CD4-positive, alpha-beta T cell (primary cell): Measurements from ENCODE around the gene PRELID2. TPM values are rescaled to one million over a fixed set of nuclear protein-coding genes. Genes with fewer than 3 reads are reported as not detected.

Source experiments
- ATAC-seq: fragments of 200-7000 bp; cut with Tn5 transposase; one replicate; pipeline ENCODE4 v1.10.0; 2022; ENCODE audit warnings: mild to moderate bottlenecking; ENCODE audit not compliant: poor library complexity
- CTCF ChIA-PET: fragments of 350-600 bp; sonication (Branson Sonifier 250); formaldehyde crosslinking; loops from one replicate; lab custom pipeline; 2021; ENCODE audit warnings: antibody characterized with exemption, inconsistent platforms; lab: Charles Lee
- POLR2A ChIA-PET: fragments of 350-600 bp; sonication (Branson Sonifier 250); formaldehyde crosslinking; loops from one replicate; lab custom pipeline; 2021; ENCODE audit warnings: antibody characterized with exemption, inconsistent platforms; lab: Charles Lee
- DNase-seq, 14 experiments: peaks; one replicate each; pipeline ENCODE4 v3.0.0-alpha.2; 2013 to 2020; ENCODE audit warnings: mixed read lengths in 2 of 14
- H3K27ac ChIP-seq, 2 donors: one replicate each; pipeline versions ENCODE4 v1.5.1 to v1.7.0; 2013; ENCODE audit warnings: low read length in 2 of 2, low read depth in 1 of 2, mild to moderate bottlenecking in 1 of 2
- H3K27me3 ChIP-seq, 2 experiments: 1 replicate in 1 of 2; 2 replicates in 1 of 2; pipeline versions ENCODE4 v1.6.1 to v1.7.0; 2013; ENCODE audit warnings: low read length in 2 of 2, control low read depth in 1 of 2, mild to moderate bottlenecking in 1 of 2, moderate library complexity in 1 of 2; ENCODE audit not compliant: insufficient read depth in 2 of 2, control insufficient read depth in 1 of 2
- H3K36me3 ChIP-seq: one replicate; pipeline ENCODE4 v1.6.1; 2013; ENCODE audit warnings: low read length, control low read depth; ENCODE audit not compliant: insufficient read depth
- H3K4me1 ChIP-seq: one replicate; pipeline ENCODE4 v1.6.1; 2013; ENCODE audit warnings: low read length, control low read depth; ENCODE audit not compliant: insufficient read depth
- H3K4me3 ChIP-seq: one replicate; pipeline ENCODE4 v1.5.1; 2013; ENCODE audit warnings: mild to moderate bottlenecking, low read length, moderate library complexity
- H3K9me3 ChIP-seq, 2 experiments: 1 replicate in 1 of 2; 2 replicates in 1 of 2; pipeline versions ENCODE4 v1.6.1 to v1.7.0; 2013; ENCODE audit warnings: low read length in 2 of 2, mild to moderate bottlenecking in 2 of 2, control low read depth in 1 of 2, moderate library complexity in 1 of 2; ENCODE audit not compliant: control insufficient read depth in 1 of 2, insufficient read depth in 1 of 2
- H3K27ac Mint-ChIP-seq: one replicate; pipeline ENCODE4 v1.8.0; 2020; ENCODE audit warnings: mixed read lengths
- H3K27me3 Mint-ChIP-seq: one replicate; pipeline ENCODE4 v1.8.0; 2021; ENCODE audit warnings: mixed read lengths
- H3K36me3 Mint-ChIP-seq: one replicate; pipeline ENCODE4 v1.8.0; 2021; ENCODE audit warnings: low read depth, mixed read lengths
- H3K4me1 Mint-ChIP-seq: one replicate; pipeline ENCODE4 v1.8.0; 2021; ENCODE audit warnings: low read depth, mixed read lengths
- H3K4me3 Mint-ChIP-seq: one replicate; pipeline ENCODE4 v1.8.0; 2020; ENCODE audit warnings: mild to moderate bottlenecking, mixed read lengths
- H3K9me3 Mint-ChIP-seq: one replicate; pipeline ENCODE4 v1.8.0; 2020; ENCODE audit warnings: mixed read lengths
- CTCF ChIP-seq: fragments of 200-600 bp; IDR thresholded peaks from one replicate; pipeline ENCODE4 v1.8.0; 2022; ENCODE audit warnings: antibody characterized with exemption, mild to moderate bottlenecking
- intact Hi-C, 2 experiments: fragments of 100-400 bp; cut with DNase I in 1 of 2; cut with micrococcal nuclease in 1 of 2; formaldehyde crosslinking; loops; one replicate each; pipeline versions ENCODE4 v1.15.1 to v1.9.0; 2023 to 2025; cut with DNase I, micrococcal nuclease
- total RNA-seq, 174 experiments: library from RNA in 2 of 174; stranded (reverse) in 2 of 174; gene quantifications; one replicate each; pipeline ENCODE4 v1.2.3 and lab custom pipeline; 2021 to 2026

Gene PRELID2
- total RNA-seq, 2 experiments from 2014 or later, result 0.44 to 0.56 TPM

GRCh38 chr5:145777445-145778063 is 57.6 kb downstream of the PRELID2 start:
- Mint-ChIP-seq H3K36me3 (no peaks in the 10 kb centered on the region), H3K4me3 (no peak overlapping the region), H3K4me1 (no peaks in the 10 kb centered on the region), H3K27me3 (no peaks in the 10 kb centered on the region), H3K27ac (no peak overlapping the region), H3K9me3 (peaks cover under 1% of the 10 kb centered on the region)
- no peaks in the 10 kb centered on the region for H3K36me3 ChIP-seq
- no peak overlapping the region for H3K4me3 ChIP-seq
- no peaks in the 10 kb centered on the region for H3K27me3 ChIP-seq
- POLR2A ChIA-PET, result no interaction called here
- peaks cover 0 to 15% of the 10 kb centered on the region in 2 experiments for H3K9me3 ChIP-seq
- ATAC-seq (no peak), DNase-seq (no peak)
- no peak for TF ChIP-seq CTCF
- intact Hi-C loops, result no loop called here
- no peak overlapping the region for H3K27ac ChIP-seq
- CTCF ChIA-PET, result no interaction called here
- no peaks in the 10 kb centered on the region for H3K4me1 ChIP-seq

GRCh38 chr5:145776886-145777285 is 58.3 kb downstream of the PRELID2 start:
- ATAC-seq (no peak), DNase-seq (no peak)
- no peak overlapping the region for H3K4me3 ChIP-seq
- no peak overlapping the region for H3K27ac ChIP-seq
- POLR2A ChIA-PET, result no interaction called here
- CTCF ChIA-PET, result no interaction called here
- H3K4me1 ChIP-seq, result no peaks in the 10 kb centered on the region
- H3K27me3 ChIP-seq, result no peaks in the 10 kb centered on the region
- TF ChIP-seq CTCF, result no peak
- peaks cover 0 to 15% of the 10 kb centered on the region in 2 experiments for H3K9me3 ChIP-seq
- no peaks in the 10 kb centered on the region for H3K27me3 Mint-ChIP-seq
- H3K4me1 Mint-ChIP-seq, result no peaks in the 10 kb centered on the region
- no peak overlapping the region for H3K4me3 Mint-ChIP-seq
- H3K36me3 ChIP-seq, result no peaks in the 10 kb centered on the region
- H3K27ac Mint-ChIP-seq, result no peak overlapping the region
- intact Hi-C loops, result no loop called here
- H3K36me3 Mint-ChIP-seq, result no peaks in the 10 kb centered on the region
- H3K9me3 Mint-ChIP-seq, result peaks cover 3% of the 10 kb centered on the region

DNA sequence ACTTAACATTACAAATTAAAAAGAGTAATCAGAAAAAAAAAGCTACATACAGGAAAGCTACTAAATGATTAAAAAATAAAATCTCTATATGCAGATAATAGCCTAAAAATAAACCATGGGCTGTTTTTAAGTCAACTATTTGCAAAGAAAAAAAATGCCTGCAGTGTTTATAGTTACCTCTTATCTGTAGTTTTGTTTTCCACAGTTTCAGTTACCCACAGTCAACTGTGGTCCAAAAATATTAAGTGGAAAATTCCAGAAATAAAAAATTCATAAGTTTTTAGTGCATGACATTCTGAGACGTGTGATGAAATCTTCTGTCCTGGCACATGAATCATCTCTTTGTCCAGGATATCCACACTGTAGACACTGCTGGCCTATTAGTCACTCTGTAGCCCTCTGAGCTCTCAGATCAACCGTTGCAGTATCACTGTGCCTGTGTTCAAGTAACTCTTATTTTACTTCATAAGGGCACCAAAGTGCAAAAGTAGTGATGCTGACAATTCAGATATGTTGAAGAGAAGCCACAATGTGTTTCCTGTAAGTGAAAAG is 59.2 kb downstream of the PRELID2 start:
- Histone ChIP-seq H3K36me3 (no peaks in the 10 kb centered on the region), H3K4me3 (no peak overlapping the region), H3K27me3 (no peaks in the 10 kb centered on the region), H3K4me1 (no peaks in the 10 kb centered on the region), H3K27ac (no peak overlapping the region), H3K9me3 (peaks cover 0 to 15% of the 10 kb centered on the region in 2 experiments)
- CTCF ChIA-PET, result no interaction called here
- Mint-ChIP-seq H3K4me1 (no peaks in the 10 kb centered on the region), H3K4me3 (no peak overlapping the region), H3K9me3 (peaks cover 3% of the 10 kb centered on the region), H3K36me3 (no peaks in the 10 kb centered on the region), H3K27ac (no peak overlapping the region), H3K27me3 (no peaks in the 10 kb centered on the region)
- no peak for TF ChIP-seq CTCF
- POLR2A ChIA-PET, result no interaction called here
- ATAC-seq (no peak), DNase-seq (no peak)
- intact Hi-C loops, result no loop called here
